Stimulated activated naive CD4-positive, alpha-beta T cell treated with Interleukin-2 at 50 U/mL for 16 hours (primary cell): ENCODE results near the gene KATNAL1.
"Not testable (repeated sequence)": the region's sequence is repeated elsewhere in the genome, so short reads cannot be mapped to it uniquely, and the experiment has no call there.

ENCODE experiments used
- DNase-seq: peaks from one replicate; lab custom pipeline; 2025; lab: John Stamatoyannopoulos, UW

Gene KATNAL1

GRCh38 chr13:30211745-30212144 lies 95.6 kb downstream of the KATNAL1 start:
- DNase-seq: no peak

DNA sequence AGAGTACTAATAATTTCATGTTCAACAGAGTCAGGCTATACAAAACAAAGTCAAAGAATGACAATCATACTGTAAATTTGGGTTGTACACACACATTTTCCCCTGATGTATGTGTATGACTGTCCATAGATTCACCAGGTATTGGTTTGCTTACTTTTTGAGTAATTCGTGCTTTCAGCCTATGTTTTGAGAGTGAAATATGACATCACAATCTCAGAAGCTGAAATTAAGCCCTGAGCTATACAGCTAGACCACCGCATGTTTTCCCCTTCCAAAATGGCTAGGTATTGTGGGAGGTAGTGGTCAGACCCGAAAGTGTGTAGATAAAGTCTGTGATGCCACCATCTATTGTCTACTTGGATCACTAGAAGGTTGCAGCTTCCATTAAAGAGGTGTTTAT lies 102.8 kb downstream of the KATNAL1 start:
- DNase-seq: no peak

DNA sequence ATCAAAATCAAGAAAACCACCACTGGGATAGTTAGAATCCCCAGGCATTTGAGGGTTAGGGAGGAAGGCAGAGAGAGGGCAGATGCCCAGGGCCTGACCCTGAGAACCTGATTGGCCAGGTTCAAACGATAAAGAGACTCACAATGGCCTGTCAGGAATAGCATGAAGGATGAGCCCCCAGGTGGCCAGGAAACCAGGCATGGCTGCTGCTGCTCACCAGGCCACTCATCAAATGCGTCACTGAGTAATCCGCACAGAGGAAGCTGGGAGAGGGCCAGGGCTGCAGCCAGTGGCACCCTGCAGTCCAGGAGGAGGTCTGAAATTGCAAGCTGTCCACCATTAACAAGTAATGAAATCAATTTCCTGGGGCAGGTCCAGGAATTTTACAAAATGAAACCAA lies 111.3 kb downstream of the KATNAL1 start:
- no peak for DNase-seq

GRCh38 chr13:30194906-30195305 lies 112.4 kb downstream of the KATNAL1 start:
- no peak for DNase-seq

DNA sequence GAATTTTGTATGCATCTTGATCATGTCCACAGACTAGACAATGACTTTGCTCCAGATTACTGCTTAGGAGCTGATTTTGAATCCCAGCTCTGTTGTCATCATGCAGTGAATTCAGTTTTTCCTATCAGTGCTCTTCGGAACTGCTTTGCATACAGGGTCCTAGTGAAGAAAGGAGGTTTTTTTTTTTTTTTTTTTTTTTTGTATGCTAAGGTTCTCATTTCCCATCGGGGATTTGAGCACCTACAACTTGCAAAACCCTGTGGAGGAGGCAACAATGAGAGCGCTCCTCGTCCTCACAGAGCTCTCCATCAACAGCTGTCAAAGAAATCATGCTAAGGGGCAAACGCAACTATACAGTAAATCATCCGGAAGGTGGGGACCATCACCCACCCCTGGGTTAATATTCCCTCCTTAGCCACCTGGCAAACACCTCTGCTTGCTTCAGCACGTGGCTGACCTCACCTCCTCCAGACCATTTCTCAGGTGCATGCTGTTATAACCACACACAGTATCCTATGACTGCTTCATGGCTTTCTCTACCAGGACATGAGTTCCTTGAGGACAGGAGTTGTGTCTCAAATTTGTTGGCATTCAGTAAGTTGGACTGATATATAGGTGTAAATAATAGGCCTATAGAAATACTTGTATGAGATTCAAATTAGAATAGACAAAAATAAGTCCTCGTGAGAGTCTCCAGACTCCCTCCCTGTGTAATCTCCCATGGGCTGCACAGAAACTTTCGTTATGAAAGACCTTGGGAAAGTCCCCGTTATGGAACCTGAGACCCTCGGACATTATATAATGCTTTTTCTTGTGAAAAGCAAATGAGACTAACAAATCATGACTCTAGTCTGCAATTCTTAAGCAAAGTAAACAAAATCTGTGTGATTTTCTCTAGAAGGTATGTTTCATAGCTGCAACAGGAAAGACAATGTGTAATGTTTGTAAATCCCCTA lies 113.8 kb downstream of the KATNAL1 start:
- no peak for DNase-seq

DNA sequence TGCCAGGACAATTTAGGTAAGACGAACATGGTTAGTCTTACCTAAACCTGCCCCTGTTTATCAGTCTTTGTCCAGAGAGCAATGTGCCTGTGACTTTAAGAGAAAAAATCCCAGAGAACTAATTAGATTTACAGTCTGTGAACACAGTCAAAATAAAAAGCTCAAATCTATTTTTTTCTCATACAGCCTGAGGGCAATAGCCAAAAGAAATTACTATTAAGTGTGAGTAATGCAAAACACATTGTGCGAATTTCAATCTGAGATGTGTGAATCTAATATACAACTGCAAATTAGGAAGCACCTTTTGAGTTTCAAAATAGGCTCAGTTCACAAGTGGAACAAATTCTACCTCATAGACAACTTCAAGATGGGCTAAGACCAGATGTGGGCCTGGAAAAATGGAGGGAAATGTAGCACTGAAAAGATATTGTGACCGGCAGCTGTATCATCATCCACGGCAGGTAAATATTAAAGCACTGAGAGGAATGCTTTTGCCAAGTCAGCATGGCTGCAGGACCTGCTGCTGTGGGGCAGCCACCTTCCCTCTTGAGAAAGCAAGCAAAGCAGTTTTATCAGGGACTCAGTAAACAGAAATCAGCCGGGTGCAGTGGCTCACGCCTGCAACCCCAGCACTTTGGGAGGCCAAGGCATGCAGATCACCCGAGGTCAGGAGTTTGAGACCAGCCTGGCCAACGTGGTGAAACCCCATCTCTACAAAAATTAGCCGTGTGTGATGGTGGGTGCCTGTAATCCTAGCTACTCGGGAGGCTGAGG lies 114.8 kb downstream of the KATNAL1 start:
- no peak for DNase-seq

DNA sequence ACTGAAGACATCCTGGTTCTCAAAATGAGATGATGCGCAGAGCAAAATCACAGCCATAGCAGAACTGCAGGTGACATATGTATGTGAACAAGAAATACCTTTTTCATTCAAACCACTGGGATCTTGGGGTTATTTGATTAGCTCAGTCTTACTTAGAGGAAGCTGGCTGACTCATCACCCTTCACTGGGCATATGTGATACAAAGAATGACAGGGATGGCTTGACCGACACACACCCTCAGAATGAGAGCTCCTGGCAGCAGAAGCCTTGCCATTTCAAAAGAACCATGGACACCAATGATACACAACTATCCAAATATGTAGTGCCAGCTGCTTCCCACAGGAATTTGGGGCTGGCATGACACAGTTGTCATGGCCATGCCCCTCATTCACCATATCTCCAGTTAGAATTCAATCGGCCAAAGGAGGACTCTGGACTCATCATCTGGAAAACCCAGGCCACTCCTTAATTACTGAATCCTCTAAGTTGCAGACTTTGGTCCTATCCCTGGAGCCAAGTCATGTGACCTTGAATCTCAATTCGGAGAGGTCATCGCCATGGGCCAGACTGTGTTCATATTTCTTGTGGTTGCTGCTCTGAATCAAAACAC lies 115.8 kb downstream of the KATNAL1 start:
- DNase-seq: no peak

GRCh38 chr13:30186634-30187415 lies 120.5 kb downstream of the KATNAL1 start:
- DNase-seq: no peak

DNA sequence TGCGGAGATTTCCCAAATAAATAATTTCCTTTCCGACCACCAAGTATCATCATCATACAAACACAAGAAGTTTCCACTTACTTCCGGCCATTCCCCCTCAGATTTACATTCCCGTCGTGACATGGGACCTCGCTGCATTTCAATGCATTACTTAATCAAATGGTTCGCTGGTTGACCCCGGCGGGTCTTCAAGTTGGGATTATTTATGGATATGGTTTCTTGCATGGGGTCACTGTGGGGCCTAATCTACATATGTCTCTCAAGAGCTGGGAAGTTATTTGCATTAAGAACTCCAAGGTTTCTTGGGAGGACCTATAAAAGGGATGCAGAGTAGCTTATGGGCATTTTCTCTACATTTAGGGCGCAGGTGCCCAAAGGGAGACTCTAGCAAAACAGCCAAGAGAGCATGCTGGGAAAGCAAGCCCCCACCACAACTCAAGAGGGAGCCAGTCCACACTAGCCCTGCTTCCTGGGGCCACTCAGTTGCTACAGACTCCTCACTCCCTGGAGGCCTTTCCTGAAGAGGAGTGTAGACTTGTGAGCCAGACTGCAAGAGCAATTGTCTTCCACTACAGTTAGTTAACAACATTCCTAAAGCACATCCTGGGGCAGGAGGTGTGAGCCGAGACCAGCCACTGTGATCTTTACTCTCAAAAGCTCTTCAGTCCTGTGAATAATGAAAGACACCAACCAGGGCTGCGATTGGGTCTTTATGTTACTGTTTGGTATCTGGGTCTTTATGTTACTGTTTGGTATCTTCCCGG lies 125.3 kb downstream of the KATNAL1 start:
- DNase-seq: no peak

DNA sequence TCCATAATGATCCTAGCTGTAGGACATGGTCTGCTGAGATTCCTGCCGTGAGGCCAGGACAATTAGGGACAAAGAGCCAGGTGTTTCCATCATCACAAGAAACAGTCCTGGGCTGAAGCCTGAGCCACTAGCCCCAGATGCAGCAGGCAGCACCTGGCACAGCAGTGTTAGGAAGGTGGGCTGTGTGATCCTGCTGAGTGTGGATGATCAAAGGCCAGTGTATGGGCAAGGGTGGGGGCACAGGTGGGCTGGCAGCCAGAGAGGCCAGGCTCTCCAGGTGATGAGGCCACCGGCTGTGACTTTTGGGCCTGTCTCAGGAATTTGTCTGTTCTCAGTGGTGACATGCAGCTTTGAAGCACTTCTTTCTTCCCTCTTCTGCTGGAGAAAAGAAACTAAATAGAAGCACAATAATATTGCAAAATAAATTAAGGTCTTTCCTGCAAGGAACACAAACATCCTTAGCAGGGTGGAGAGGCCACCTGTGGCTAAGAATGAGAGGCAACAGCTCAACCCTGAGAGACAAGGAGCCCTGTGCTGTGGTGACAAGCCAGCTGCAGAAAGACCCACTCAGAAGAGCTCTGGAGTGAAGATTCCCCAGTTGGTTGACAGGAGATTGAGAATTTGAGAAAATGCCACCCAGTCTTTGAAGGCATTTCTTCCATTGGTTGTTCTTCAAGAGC lies 127.6 kb downstream of the KATNAL1 start:
- DNase-seq: no peak

GRCh38 chr13:30178976-30179375 lies 128.4 kb downstream of the KATNAL1 start:
- DNase-seq: no peak

DNA sequence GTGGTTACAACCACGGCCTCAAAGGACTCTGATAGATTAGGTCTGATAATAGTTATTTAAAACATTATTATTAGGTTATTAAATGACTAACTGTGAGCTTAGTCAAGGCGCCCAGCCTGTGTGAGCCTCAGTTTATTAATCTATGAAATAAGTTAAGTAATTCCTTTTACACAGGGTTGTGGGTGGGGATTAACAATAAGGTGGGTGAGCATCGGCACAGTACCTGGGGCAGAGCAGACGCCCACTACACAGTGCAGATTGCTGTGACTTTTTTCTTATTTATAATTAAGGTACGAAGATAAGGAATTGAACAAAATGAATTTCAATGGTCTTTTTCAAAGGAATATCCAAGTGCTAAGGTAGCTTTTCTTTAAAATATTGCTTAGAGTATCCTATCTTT lies 132.2 kb downstream of the KATNAL1 start:
- no peak for DNase-seq

GRCh38 chr13:30174250-30174649 lies 133.1 kb downstream of the KATNAL1 start:
- DNase-seq: not testable (repeated sequence)

DNA sequence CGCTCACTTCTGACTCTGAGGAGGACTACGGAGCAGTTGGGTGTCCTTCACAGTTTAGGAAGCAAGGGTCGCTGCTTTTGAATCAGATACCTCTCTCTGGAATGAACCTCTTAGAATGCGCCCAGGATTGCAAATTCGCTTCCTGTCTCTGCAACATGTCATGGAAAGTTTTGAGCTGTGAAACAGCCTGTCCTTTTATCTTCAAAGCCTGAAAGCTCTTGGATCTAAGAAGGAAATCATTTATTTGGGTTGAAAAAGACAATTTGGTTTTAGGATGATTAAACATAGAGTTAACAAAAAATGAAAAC lies 134.1 kb downstream of the KATNAL1 start:
- no peak for DNase-seq

GRCh38 chr13:30172593-30173302 lies 134.6 kb downstream of the KATNAL1 start:
- DNase-seq: no peak

GRCh38 chr13:30170569-30170968 lies 136.8 kb downstream of the KATNAL1 start:
- no peak for DNase-seq

DNA sequence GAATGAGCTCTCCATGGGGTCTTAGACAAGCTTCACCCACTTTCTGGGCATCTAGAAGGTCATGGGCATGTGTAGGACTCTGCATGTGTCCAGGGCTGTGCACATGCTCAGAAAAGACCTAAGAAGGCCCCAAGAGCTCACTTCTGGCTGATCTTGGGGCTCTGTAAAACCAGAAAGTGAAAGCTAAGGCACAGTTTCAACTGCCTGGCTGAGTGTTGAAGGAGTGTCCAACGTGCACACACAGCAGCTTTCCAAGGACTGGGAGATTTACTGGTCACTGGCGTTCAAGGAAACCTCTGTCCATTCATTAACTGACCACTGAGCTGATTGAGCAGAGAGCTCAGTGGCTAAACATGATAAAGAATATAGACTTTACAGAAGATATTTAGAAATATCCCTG lies 137.9 kb downstream of the KATNAL1 start:
- no peak for DNase-seq

- no peak for DNase-seq
Measured at GRCh38 chr13:30165796-30166195, 141.6 kb downstream of the KATNAL1 start.

GRCh38 chr13:30165071-30165470 lies 142.3 kb downstream of the KATNAL1 start:
- no peak for DNase-seq

GRCh38 chr13:30164146-30164545 lies 143.2 kb downstream of the KATNAL1 start:
- DNase-seq: no peak
